CD4-positive, alpha-beta T cell (primary cell): ENCODE results near the gene PCDH19. TPM values are rescaled to one million over a fixed set of nuclear protein-coding genes. Genes with fewer than 3 reads are reported as not detected.

Experiments used
- ATAC-seq: fragments of 200-7000 bp; cut with Tn5 transposase; one replicate; pipeline ENCODE4 v1.10.0; 2022; ENCODE audit warnings: mild to moderate bottlenecking; ENCODE audit not compliant: poor library complexity
- CTCF ChIA-PET: fragments of 350-600 bp; sonication (Branson Sonifier 250); formaldehyde crosslinking; loops from one replicate; lab custom pipeline; 2021; ENCODE audit warnings: antibody characterized with exemption, inconsistent platforms; lab: Charles Lee
- POLR2A ChIA-PET: fragments of 350-600 bp; sonication (Branson Sonifier 250); formaldehyde crosslinking; loops from one replicate; lab custom pipeline; 2021; ENCODE audit warnings: antibody characterized with exemption, inconsistent platforms; lab: Charles Lee
- DNase-seq, 14 experiments: peaks; one replicate each; pipeline ENCODE4 v3.0.0-alpha.2; 2013 to 2020; ENCODE audit warnings: mixed read lengths in 2 of 14
- H3K27ac ChIP-seq, 2 donors: one replicate each; pipeline versions ENCODE4 v1.5.1 to v1.7.0; 2013; ENCODE audit warnings: low read length in 2 of 2, low read depth in 1 of 2, mild to moderate bottlenecking in 1 of 2
- H3K27me3 ChIP-seq, 2 experiments: 1 replicate in 1 of 2; 2 replicates in 1 of 2; pipeline versions ENCODE4 v1.6.1 to v1.7.0; 2013; ENCODE audit warnings: low read length in 2 of 2, control low read depth in 1 of 2, mild to moderate bottlenecking in 1 of 2, moderate library complexity in 1 of 2; ENCODE audit not compliant: insufficient read depth in 2 of 2, control insufficient read depth in 1 of 2
- H3K36me3 ChIP-seq: one replicate; pipeline ENCODE4 v1.6.1; 2013; ENCODE audit warnings: low read length, control low read depth; ENCODE audit not compliant: insufficient read depth
- H3K4me1 ChIP-seq: one replicate; pipeline ENCODE4 v1.6.1; 2013; ENCODE audit warnings: low read length, control low read depth; ENCODE audit not compliant: insufficient read depth
- H3K4me3 ChIP-seq: one replicate; pipeline ENCODE4 v1.5.1; 2013; ENCODE audit warnings: mild to moderate bottlenecking, low read length, moderate library complexity
- H3K9me3 ChIP-seq, 2 experiments: 1 replicate in 1 of 2; 2 replicates in 1 of 2; pipeline versions ENCODE4 v1.6.1 to v1.7.0; 2013; ENCODE audit warnings: low read length in 2 of 2, mild to moderate bottlenecking in 2 of 2, control low read depth in 1 of 2, moderate library complexity in 1 of 2; ENCODE audit not compliant: control insufficient read depth in 1 of 2, insufficient read depth in 1 of 2
- H3K27ac Mint-ChIP-seq: one replicate; pipeline ENCODE4 v1.8.0; 2020; ENCODE audit warnings: mixed read lengths
- H3K27me3 Mint-ChIP-seq: one replicate; pipeline ENCODE4 v1.8.0; 2021; ENCODE audit warnings: mixed read lengths
- H3K36me3 Mint-ChIP-seq: one replicate; pipeline ENCODE4 v1.8.0; 2021; ENCODE audit warnings: low read depth, mixed read lengths
- H3K4me1 Mint-ChIP-seq: one replicate; pipeline ENCODE4 v1.8.0; 2021; ENCODE audit warnings: low read depth, mixed read lengths
- H3K4me3 Mint-ChIP-seq: one replicate; pipeline ENCODE4 v1.8.0; 2020; ENCODE audit warnings: mild to moderate bottlenecking, mixed read lengths
- H3K9me3 Mint-ChIP-seq: one replicate; pipeline ENCODE4 v1.8.0; 2020; ENCODE audit warnings: mixed read lengths
- CTCF ChIP-seq: fragments of 200-600 bp; IDR thresholded peaks from one replicate; pipeline ENCODE4 v1.8.0; 2022; ENCODE audit warnings: antibody characterized with exemption, mild to moderate bottlenecking
- intact Hi-C, 2 experiments: fragments of 100-400 bp; cut with DNase I in 1 of 2; cut with micrococcal nuclease in 1 of 2; formaldehyde crosslinking; loops; one replicate each; pipeline versions ENCODE4 v1.15.1 to v1.9.0; 2023 to 2025; cut with DNase I, micrococcal nuclease
- total RNA-seq, 174 experiments: library from RNA in 2 of 174; stranded (reverse) in 2 of 174; gene quantifications; one replicate each; pipeline ENCODE4 v1.2.3 and lab custom pipeline; 2021 to 2026

PCDH19 gene
- total RNA-seq, 2 experiments from 2014 or later: 0.03 TPM; not detected in 1

- no peaks in the 10 kb centered on the region for H3K9me3 Mint-ChIP-seq
- DNase-seq: no peak
- Histone ChIP-seq H3K9me3 (no peaks in the 10 kb centered on the region), H3K4me3 (no peak overlapping the region), H3K4me1 (no peaks in the 10 kb centered on the region), H3K36me3 (no peaks in the 10 kb centered on the region), H3K27ac (no peak overlapping the region), H3K27me3 (no peaks in the 10 kb centered on the region)
- H3K4me1 Mint-ChIP-seq: no peaks in the 10 kb centered on the region
- TF ChIP-seq CTCF: no peak
- intact Hi-C loops: no loop called here
- CTCF ChIA-PET: no interaction called here
- no peaks in the 10 kb centered on the region for H3K36me3 Mint-ChIP-seq
- H3K27me3 Mint-ChIP-seq: no peaks in the 10 kb centered on the region
- POLR2A ChIA-PET: no interaction called here
- no peak overlapping the region for H3K4me3 Mint-ChIP-seq
- no peak overlapping the region for H3K27ac Mint-ChIP-seq
- ATAC-seq: no peak
Observed at GRCh38 chrX:100381619-100382018, 28.5 kb downstream of the PCDH19 start.

GRCh38 chrX:100379388-100379986 is 30.6 kb downstream of the PCDH19 start:
- no peak for TF ChIP-seq CTCF
- no peak for ATAC-seq
- H3K27ac Mint-ChIP-seq: no peak overlapping the region
- Histone ChIP-seq H3K36me3 (no peaks in the 10 kb centered on the region), H3K4me1 (no peaks in the 10 kb centered on the region), H3K4me3 (no peak overlapping the region), H3K27me3 (no peaks in the 10 kb centered on the region), H3K9me3 (no peaks in the 10 kb centered on the region), H3K27ac (no peak overlapping the region)
- H3K9me3 Mint-ChIP-seq: no peaks in the 10 kb centered on the region
- no peak overlapping the region for H3K4me3 Mint-ChIP-seq
- intact Hi-C loops: no loop called here
- ChIA-PET CTCF (no interaction called here), POLR2A (no interaction called here)
- no peak for DNase-seq
- no peaks in the 10 kb centered on the region for H3K36me3 Mint-ChIP-seq
- H3K4me1 Mint-ChIP-seq: no peaks in the 10 kb centered on the region
- H3K27me3 Mint-ChIP-seq: no peaks in the 10 kb centered on the region

- ChIA-PET CTCF (no interaction called here), POLR2A (no interaction called here)
- no peak overlapping the region for H3K4me3 Mint-ChIP-seq
- TF ChIP-seq CTCF: no peak
- ATAC-seq (no peak), DNase-seq (no peak)
- Histone ChIP-seq H3K4me3 (no peak overlapping the region), H3K9me3 (no peaks in the 10 kb centered on the region), H3K36me3 (no peaks in the 10 kb centered on the region), H3K27me3 (no peaks in the 10 kb centered on the region), H3K27ac (no peak overlapping the region), H3K4me1 (no peaks in the 10 kb centered on the region)
- no peaks in the 10 kb centered on the region for H3K27me3 Mint-ChIP-seq
- intact Hi-C loops: no loop called here
- no peaks in the 10 kb centered on the region for H3K4me1 Mint-ChIP-seq
- no peaks in the 10 kb centered on the region for H3K9me3 Mint-ChIP-seq
- H3K27ac Mint-ChIP-seq: no peak overlapping the region
- no peaks in the 10 kb centered on the region for H3K36me3 Mint-ChIP-seq
Observed at GRCh38 chrX:100377826-100378225, 32.2 kb downstream of the PCDH19 start.
